Measurements from ENCODE around the gene HSPA8.

The HSPA8 gene

DNA sequence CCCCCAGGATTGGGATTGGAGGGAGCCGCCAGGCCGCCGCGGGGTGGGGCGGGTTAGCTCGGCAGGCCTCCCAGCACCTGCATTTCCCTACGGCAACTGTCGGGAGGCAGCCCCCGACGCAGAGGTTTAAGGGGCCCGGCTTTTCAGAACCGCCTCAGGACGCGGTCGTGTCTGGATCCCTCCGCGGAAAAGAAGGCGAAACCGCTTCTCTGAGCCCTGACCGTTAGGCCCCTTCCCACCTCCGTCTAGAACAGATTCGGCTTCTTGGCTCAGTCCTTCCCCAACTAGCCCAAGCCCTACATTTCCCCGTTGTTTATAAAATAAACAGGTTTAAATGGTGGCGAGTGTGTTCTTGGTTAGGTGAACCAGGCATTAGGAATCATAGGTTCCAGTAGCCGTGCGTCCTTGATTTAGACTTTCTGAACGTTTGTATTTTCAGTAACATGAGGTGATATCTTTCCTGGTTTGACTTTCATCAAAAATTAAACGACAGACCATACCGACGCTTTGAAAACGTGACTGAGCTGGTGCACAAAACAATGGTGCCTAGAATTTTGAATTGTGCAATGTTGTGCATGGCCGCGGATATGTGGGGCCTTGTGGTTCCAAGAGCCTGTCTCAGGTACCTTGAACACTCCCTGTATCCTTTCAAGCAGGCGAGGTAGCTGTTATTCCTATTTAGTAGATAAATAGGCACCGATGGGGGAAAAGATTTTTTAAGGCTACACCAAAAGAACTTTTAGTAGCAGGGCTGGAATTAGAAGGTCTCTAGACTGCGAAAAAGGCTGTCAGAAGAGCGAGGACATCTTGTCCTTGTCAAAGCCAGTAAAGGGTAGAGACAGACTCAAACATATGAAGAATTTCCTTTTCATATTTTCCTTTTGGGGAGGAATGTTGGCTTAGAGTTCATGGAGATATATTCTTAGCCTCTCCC, 1.2 kb upstream of the HSPA8 start:
- peak; percentile 94 for TF ChIP-seq CEBPB (IDR thresholded peaks at IDR 0.05)
- TF ChIP-seq TEAD4 (IDR thresholded peaks at IDR 0.05): no peak
- peak; percentile 60 for TF ChIP-seq TAF1 (IDR thresholded peaks at IDR 0.05; ENCODE audit: low read depth)
- TF ChIP-seq, protein P1, sequence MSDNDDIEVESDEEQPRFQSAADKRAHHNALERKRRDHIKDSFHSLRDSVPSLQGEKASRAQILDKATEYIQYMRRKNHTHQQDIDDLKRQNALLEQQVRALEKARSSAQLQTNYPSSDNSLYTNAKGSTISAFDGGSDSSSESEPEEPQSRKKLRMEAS (IDR thresholded peaks at IDR 0.05): no peak; the same call in 1 of the 2 replicates
- TF ChIP-seq CREB1 (IDR thresholded peaks at IDR 0.05; ENCODE audit: low read depth): no peak
- TF ChIP-seq ZBTB7A (IDR thresholded peaks at IDR 0.05; ENCODE audit: low read depth): no peak
- TF ChIP-seq YY1 (IDR thresholded peaks at IDR 0.05; ENCODE audit: low read depth): peak; percentile 68
- TF ChIP-seq, protein P2, sequence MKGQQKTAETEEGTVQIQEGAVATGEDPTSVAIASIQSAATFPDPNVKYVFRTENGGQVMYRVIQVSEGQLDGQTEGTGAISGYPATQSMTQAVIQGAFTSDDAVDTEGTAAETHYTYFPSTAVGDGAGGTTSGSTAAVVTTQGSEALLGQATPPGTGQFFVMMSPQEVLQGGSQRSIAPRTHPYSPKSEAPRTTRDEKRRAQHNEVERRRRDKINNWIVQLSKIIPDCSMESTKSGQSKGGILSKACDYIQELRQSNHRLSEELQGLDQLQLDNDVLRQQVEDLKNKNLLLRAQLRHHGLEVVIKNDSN (IDR thresholded peaks at IDR 0.05): no peak
- TF ChIP-seq EP300 (IDR thresholded peaks at IDR 0.05; ENCODE audit: borderline replicate concordance): no peak
- no peak for TF ChIP-seq EGR1 (IDR thresholded peaks at IDR 0.05)

DNA sequence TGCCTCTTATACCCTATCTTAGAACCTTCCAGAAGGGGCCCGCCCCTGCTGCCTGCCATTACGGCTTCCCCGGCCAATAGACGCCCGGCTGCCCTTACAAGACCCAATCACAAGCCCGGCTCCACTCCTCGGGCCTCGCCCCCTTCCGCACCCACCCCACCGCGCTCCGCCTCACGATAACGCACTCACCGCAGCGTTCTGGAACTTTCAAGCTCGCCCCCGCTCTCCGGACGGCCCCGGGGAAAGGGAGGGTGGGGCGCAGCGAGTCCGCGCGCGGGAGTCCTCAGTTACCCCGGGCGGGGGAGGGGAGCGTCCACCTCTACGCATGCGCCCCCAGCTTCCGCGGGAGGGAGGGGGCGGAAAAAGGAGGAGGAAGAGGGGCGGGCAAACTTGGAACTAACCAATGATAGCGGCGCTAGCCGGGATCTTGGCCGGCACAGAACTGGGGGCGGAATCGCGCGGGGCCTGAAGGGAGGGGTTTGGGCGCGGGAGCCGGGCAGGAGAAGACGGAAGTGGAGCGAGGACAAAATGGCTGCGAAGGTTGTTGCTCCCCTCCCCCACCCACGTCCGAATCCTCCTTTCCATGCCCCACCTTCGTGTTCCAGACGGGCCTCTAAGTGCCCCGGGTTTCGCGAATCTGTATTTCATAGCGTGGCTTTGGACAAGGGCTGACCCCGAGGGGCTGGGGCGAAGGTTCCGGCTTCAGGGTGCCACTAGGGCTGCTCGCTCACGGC, 389 bp upstream of the HSPA8 start:
- peak; percentile 82 for TF ChIP-seq TAF1 (IDR thresholded peaks at IDR 0.05; ENCODE audit: low read depth)
- no peak for TF ChIP-seq CEBPB (IDR thresholded peaks at IDR 0.05)
- TF ChIP-seq EGR1 (IDR thresholded peaks at IDR 0.05): peak; percentile 85
- peak; percentile 93 for TF ChIP-seq YY1 (IDR thresholded peaks at IDR 0.05; ENCODE audit: low read depth)
- peak; percentile 71 for TF ChIP-seq TCF12 (IDR thresholded peaks at IDR 0.05; ENCODE audit: low read depth)
- TF ChIP-seq RAD21 (IDR thresholded peaks at IDR 0.05; ENCODE audit: low read depth): no peak
- TF ChIP-seq, protein P1 (IDR thresholded peaks at IDR 0.05): peak; percentile 50; the same call in 1 of the 2 replicates
- 0 out of 2 replicates have a peak, but pooled peaks have one; percentile 12 for TF ChIP-seq FOXM1 (IDR thresholded peaks at IDR 0.05; ENCODE audit: borderline replicate concordance, low read depth)
- 0 out of 2 replicates have a peak, but pooled peaks have one; percentile 35 for TF ChIP-seq EP300 (IDR thresholded peaks at IDR 0.05; ENCODE audit: borderline replicate concordance)

DNA sequence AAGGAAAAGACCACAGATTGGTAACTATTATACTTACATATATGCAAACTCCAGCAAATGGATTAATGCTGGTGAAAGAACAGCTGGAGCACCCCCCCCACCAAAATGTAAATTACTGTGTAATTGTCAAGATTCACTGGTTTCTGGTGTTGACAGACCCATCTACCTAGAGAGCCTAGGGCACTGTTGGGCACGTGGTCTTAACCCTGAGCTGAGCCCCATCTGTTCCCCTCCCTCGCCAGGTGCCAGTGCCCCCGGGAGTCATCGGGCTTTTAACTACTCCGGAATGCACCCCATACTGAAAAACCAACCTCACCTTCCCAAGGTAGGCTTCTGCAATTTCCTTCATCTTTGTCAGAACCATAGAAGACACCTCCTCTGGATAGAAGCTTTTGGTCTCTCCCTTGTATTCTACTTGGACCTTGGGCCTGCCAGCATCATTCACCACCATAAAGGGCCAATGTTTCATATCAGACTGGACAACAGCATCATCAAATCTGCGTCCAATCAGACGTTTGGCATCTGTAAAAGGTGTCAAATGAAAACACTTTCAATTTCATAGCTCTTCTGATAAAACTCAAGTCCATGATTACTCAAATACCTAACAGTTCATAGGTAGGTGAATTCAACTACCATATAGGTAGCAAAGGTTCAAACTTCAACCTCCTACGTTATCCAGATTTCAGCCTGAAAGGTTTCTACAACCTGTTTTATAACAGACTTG, 1.5 kb downstream of the HSPA8 start:
- TF ChIP-seq CREB1 (IDR thresholded peaks at IDR 0.05; ENCODE audit: low read depth): no peak
- TF ChIP-seq EGR1 (IDR thresholded peaks at IDR 0.05): no peak
- TF ChIP-seq TAF1 (IDR thresholded peaks at IDR 0.05; ENCODE audit: low read depth): no peak
- TF ChIP-seq, protein P1 (IDR thresholded peaks at IDR 0.05): no peak
- TF ChIP-seq EP300 (IDR thresholded peaks at IDR 0.05; ENCODE audit: borderline replicate concordance): no peak
- TF ChIP-seq RAD21 (IDR thresholded peaks at IDR 0.05; ENCODE audit: low read depth): no peak
- no peak for TF ChIP-seq NFIC (IDR thresholded peaks at IDR 0.05)
- TF ChIP-seq, protein P3, sequence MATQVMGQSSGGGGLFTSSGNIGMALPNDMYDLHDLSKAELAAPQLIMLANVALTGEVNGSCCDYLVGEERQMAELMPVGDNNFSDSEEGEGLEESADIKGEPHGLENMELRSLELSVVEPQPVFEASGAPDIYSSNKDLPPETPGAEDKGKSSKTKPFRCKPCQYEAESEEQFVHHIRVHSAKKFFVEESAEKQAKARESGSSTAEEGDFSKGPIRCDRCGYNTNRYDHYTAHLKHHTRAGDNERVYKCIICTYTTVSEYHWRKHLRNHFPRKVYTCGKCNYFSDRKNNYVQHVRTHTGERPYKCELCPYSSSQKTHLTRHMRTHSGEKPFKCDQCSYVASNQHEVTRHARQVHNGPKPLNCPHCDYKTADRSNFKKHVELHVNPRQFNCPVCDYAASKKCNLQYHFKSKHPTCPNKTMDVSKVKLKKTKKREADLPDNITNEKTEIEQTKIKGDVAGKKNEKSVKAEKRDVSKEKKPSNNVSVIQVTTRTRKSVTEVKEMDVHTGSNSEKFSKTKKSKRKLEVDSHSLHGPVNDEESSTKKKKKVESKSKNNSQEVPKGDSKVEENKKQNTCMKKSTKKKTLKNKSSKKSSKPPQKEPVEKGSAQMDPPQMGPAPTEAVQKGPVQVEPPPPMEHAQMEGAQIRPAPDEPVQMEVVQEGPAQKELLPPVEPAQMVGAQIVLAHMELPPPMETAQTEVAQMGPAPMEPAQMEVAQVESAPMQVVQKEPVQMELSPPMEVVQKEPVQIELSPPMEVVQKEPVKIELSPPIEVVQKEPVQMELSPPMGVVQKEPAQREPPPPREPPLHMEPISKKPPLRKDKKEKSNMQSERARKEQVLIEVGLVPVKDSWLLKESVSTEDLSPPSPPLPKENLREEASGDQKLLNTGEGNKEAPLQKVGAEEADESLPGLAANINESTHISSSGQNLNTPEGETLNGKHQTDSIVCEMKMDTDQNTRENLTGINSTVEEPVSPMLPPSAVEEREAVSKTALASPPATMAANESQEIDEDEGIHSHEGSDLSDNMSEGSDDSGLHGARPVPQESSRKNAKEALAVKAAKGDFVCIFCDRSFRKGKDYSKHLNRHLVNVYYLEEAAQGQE (IDR thresholded peaks at IDR 0.05; ENCODE audit: low read depth): no peak
- no peak for TF ChIP-seq TEAD4 (IDR thresholded peaks at IDR 0.05)
- no peak for TF ChIP-seq ZBTB7A (IDR thresholded peaks at IDR 0.05; ENCODE audit: low read depth)
- TF ChIP-seq, protein P2 (IDR thresholded peaks at IDR 0.05): no peak
- no peak for TF ChIP-seq CEBPB (IDR thresholded peaks at IDR 0.05)
- no peak for TF ChIP-seq YY1 (IDR thresholded peaks at IDR 0.05; ENCODE audit: low read depth)
- no peak for TF ChIP-seq FOXM1 (IDR thresholded peaks at IDR 0.05; ENCODE audit: borderline replicate concordance, low read depth)
- no peak for TF ChIP-seq TCF12 (IDR thresholded peaks at IDR 0.05; ENCODE audit: low read depth)

DNA sequence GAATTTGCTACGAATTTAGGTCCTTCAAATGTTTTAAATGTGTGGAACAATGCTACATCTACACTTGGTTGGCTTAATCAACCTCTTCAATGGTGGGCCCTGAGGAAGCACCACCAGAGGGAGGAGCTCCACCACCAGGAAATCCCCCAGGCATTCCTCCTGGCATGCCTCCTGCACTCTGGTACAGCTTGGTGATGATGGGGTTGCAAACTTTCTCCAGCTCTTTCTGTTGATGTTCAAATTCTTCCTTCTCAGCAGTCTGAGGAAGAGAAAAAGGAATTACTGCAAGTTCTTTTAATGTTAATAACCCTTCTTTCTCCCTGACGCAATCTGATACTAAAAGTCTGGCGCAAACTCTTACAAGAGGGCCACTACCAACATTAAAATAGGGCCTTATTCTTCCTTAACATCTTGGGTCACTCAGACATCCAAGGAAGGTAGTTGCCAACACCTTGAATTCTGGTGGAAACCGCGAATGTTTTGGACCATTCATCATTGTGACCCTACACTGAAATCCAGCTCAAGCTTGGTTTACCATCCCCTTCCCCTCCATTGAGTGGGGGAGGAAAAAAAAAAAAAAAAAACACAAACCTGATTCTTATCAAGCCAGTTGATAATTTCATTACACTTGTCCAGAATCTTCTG, 4.2 kb downstream of the HSPA8 start:
- no peak for TF ChIP-seq YY1 (IDR thresholded peaks at IDR 0.05; ENCODE audit: low read depth)

DNA sequence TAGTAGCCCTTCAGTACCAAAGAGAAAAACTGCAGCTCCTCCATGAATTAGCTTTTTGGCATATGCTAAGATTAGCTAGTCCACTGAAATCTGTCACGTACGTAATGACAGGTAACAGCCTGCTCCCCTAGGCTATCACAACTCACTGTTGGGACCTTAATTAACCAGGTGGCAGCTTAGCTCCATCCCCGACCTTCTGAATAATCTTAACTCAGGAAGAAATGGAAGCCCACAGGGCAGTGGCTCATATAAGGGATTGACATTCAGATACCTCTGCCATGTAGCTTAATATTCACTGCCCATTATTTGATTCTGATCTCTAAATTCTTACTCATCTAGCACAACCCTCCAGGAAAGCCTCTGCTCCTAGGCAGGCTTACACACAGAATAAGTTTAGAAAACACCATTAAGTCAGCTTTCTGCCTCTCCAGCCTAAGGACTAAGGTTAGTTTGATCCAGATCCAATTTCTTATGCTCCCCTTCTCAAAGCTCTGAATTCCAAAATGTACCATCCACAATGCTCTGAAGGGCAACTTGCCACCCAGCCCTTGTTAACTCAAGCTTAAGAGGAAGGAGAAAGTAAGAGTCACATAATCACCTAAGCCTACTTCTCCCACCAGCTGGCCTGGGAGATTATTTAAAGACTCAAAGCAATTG, 5.0 kb downstream of the HSPA8 start:
- TF ChIP-seq FOXM1 (IDR thresholded peaks at IDR 0.05; ENCODE audit: borderline replicate concordance, low read depth) (no peak), CEBPB (IDR thresholded peaks at IDR 0.05) (no peak), ZBTB7A (IDR thresholded peaks at IDR 0.05; ENCODE audit: low read depth) (no peak), NFIC (IDR thresholded peaks at IDR 0.05) (no peak), YY1 (IDR thresholded peaks at IDR 0.05; ENCODE audit: low read depth) (no peak), EP300 (IDR thresholded peaks at IDR 0.05; ENCODE audit: borderline replicate concordance) (no peak), TEAD4 (IDR thresholded peaks at IDR 0.05) (no peak)
- TF ChIP-seq, protein P3 (IDR thresholded peaks at IDR 0.05; ENCODE audit: low read depth): no peak

All from Ishikawa (cell line).